GM18526 (cell line): ENCODE results near the gene PTGER2.

Experiments
- POLR2A ChIP-seq: IDR thresholded peaks from 3 replicates; pipeline ENCODE4 v1.6.1; 2011; ENCODE audit not compliant: insufficient read length; ENCODE audit errors: extremely low read depth

Gene PTGER2

DNA sequence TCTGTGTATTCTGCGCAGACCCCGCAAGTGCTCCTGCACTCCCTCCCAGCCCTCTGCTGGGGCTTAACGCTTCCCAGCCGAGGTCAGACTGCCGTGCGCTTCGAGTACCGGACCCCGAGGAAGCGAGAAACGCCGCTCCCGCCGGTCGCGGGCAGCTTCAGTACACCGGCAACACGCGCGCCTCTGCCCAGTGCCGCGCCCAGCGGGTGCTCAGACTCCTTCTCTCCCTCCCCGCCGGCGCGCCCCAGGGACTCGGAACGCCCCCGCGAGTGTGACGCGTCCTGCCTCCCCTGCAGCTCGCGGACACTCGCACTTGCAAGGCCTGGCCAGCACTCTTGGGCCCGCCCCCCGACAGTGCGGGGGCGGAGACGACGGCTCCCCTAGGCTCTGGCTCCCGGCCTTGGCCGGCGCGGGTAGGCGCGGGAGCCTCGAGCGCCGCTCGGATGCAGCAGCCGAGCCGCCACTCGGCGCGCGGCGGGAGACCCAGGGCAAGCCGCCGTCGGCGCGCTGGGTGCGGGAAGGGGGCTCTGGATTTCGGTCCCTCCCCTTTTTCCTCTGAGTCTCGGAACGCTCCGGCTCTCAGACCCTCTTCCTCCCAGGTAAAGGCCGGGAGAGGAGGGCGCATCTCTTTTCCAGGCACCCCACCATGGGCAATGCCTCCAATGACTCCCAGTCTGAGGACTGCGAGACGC is at the start of gene PTGER2:
TSS of gene PTGER2 (plus strand) at position 410 of the 692 bp plus-strand sequence. CDS start at position 647, 237 bp downstream.
- no peak for TF ChIP-seq POLR2A

- no peak for TF ChIP-seq POLR2A
These were observed 48.9 kb upstream of the PTGER2 start for GRCh38 chr14:52265253-52265652.

- no peak for TF ChIP-seq POLR2A
These were observed 47.9 kb upstream of the PTGER2 start for GRCh38 chr14:52266179-52266578.

GRCh38 chr14:52266782-52267181 is 47.3 kb upstream of the PTGER2 start:
- TF ChIP-seq POLR2A: no peak

GRCh38 chr14:52267501-52268278 is 46.4 kb upstream of the PTGER2 start, which contains the start of gene PTGDR:
TSS of gene PTGDR (plus strand) at chr14:52267698. CDS start at chr14:52267815, 117 bp downstream.
- no peak for TF ChIP-seq POLR2A

DNA sequence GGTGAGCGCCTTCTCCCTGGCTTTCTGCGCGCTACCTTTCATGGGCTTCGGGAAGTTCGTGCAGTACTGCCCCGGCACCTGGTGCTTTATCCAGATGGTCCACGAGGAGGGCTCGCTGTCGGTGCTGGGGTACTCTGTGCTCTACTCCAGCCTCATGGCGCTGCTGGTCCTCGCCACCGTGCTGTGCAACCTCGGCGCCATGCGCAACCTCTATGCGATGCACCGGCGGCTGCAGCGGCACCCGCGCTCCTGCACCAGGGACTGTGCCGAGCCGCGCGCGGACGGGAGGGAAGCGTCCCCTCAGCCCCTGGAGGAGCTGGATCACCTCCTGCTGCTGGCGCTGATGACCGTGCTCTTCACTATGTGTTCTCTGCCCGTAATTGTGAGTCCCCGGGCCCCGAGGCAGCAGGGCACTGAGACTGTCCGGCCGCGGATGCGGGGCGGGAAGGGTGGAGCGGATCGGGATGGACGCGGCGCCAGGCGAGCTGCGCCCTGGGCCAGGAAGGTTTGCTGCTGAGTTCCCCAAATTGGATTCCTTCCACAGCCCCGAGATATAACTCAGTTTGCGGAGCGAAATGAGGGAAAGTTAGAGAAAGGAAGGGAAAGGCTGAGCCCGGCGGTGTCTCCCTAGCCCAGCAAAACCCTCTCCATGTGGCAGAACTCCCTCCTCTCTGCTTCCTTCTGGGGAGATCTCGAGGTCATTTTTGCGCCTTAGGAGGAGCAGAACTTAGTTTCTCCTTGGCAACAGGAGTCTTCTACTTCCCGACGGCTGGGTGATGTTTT is 45.6 kb upstream of the PTGER2 start:
- TF ChIP-seq POLR2A: no peak

GRCh38 chr14:52269100-52269499 is 45.0 kb upstream of the PTGER2 start:
- no peak for TF ChIP-seq POLR2A

- no peak for TF ChIP-seq POLR2A
These were observed 44.1 kb upstream of the PTGER2 start for GRCh38 chr14:52269982-52270381.

- TF ChIP-seq POLR2A: no peak
These were observed 42.6 kb upstream of the PTGER2 start for GRCh38 chr14:52271538-52271937.

GRCh38 chr14:52272375-52272774 is 41.7 kb upstream of the PTGER2 start:
- TF ChIP-seq POLR2A: no peak

GRCh38 chr14:52275372-52275771 is 38.7 kb upstream of the PTGER2 start:
- TF ChIP-seq POLR2A: no peak

DNA sequence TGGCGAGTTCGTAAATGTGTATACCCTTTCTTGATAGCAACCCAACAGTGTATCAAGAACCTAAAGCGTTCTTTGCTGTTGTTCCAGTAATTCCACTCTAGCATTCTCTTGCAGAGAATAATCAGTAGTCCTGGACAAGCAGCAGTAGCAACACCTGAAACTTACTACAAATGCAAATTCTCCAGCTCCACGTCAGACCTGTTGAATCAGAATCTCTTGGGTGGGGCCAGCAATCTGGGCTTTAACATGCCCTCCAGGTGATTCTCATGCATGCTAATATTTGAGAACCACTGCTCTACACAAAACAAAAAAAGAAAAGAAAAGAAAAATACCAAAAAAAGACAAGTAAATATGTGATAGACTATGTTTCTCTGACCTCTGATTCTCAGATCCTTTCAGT is 36.6 kb upstream of the PTGER2 start:
- no peak for TF ChIP-seq POLR2A

DNA sequence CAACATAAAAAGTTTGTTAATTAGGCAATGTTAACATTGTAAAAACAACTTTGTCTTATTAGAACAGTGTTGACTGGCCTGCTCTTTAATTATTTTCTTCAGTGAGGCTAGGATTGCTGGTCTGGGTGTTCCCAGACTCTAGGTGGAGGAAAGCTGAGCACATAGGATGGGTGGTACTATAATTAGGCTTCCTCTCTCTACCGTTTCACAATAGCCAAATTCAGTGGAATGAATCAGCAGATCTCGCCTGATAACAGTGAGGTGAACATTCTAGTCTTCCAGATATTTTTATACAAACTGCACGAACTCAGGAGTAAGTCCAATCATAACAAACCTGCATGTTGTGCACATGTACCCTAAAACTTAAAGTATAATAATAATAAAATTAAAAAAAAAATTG is 34.7 kb upstream of the PTGER2 start:
- no peak for TF ChIP-seq POLR2A

- TF ChIP-seq POLR2A: no peak
These were observed 31.0 kb upstream of the PTGER2 start for GRCh38 chr14:52283099-52283498.
